Neural progenitor cell (in vitro differentiated cells): ENCODE data around the gene UBXN2A. TPM values are rescaled to one million over a fixed set of nuclear protein-coding genes. Genes with fewer than 3 reads are reported as not detected.
A peak's percentile ranks its signal among the peaks of the same experiment; 100 is the strongest.

ENCODE experiments used
- DNase-seq: peaks from one replicate; pipeline ENCODE4 v3.0.0-alpha.2; 2016; ENCODE audit warnings: low spot score
- H2AFZ ChIP-seq: fragments of 200-600 bp; sonication (generic); replicated peaks from 2 replicates; pipeline ENCODE4 v1.6.1; 2016; ENCODE audit warnings: antibody characterized with exemption
- H3F3A ChIP-seq: fragments of 200-600 bp; sonication (generic); 2 replicates; pipeline ENCODE4 v1.6.1; 2016; ENCODE audit warnings: antibody characterized with exemption, low read depth
- H3K27ac ChIP-seq: fragments of 200-600 bp; sonication (generic); 2 replicates; pipeline ENCODE4 v1.5.1; 2016; ENCODE audit warnings: mild to moderate bottlenecking
- H3K27me3 ChIP-seq: fragments of 200-600 bp; sonication (generic); 2 replicates; pipeline ENCODE4 v1.6.1; 2016; ENCODE audit warnings: mild to moderate bottlenecking, moderate library complexity
- H3K36me3 ChIP-seq: fragments of 200-600 bp; sonication (generic); 2 replicates; pipeline ENCODE4 v1.5.1; 2016
- H3K4me1 ChIP-seq: fragments of 200-600 bp; sonication (generic); 2 replicates; pipeline ENCODE4 v1.6.1; 2016; ENCODE audit warnings: mixed run types
- H3K4me2 ChIP-seq: fragments of 200-600 bp; sonication (generic); 2 replicates; pipeline ENCODE4 v1.6.1; 2016
- H3K4me3 ChIP-seq: fragments of 200-600 bp; sonication (generic); 2 replicates; pipeline ENCODE4 v1.5.1; 2016
- H3K79me2 ChIP-seq: fragments of 200-600 bp; sonication (generic); 2 replicates; pipeline ENCODE4 v1.6.1; 2016; ENCODE audit warnings: low read depth
- H3K9ac ChIP-seq: fragments of 200-600 bp; sonication (generic); 2 replicates; pipeline ENCODE4 v1.6.1; 2016
- H3K9me3 ChIP-seq: fragments of 200-600 bp; sonication (generic); 2 replicates; pipeline ENCODE4 v1.5.1; 2016; ENCODE audit warnings: low read depth
- H4K20me1 ChIP-seq: fragments of 200-600 bp; sonication (generic); 2 replicates; pipeline ENCODE4 v1.6.1; 2016; ENCODE audit warnings: low read depth
- H3K27ac Mint-ChIP-seq: 3 replicates; pipeline ENCODE4 v1.8.0; 2021; ENCODE audit warnings: mixed read lengths
- H3K27me3 Mint-ChIP-seq: 2 replicates; pipeline ENCODE4 v1.8.0; 2022; ENCODE audit warnings: low read depth, mild to moderate bottlenecking, inconsistent platforms, moderate library complexity, mixed read lengths; ENCODE audit not compliant: insufficient read depth
- H3K36me3 Mint-ChIP-seq: 3 replicates; pipeline ENCODE4 v1.8.0; 2021; ENCODE audit warnings: mixed read lengths
- H3K4me1 Mint-ChIP-seq: 3 replicates; pipeline ENCODE4 v1.8.0; 2021; ENCODE audit warnings: mixed read lengths
- H3K4me3 Mint-ChIP-seq: 3 replicates; pipeline ENCODE4 v1.8.0; 2021; ENCODE audit warnings: mild to moderate bottlenecking, moderate library complexity, mixed read lengths
- H3K9me3 Mint-ChIP-seq: 3 replicates; pipeline ENCODE4 v1.8.0; 2020; ENCODE audit warnings: mixed read lengths
- EZH2 ChIP-seq: fragments of 200-600 bp; sonication (generic); IDR thresholded peaks from 2 replicates; pipeline ENCODE4 v1.6.1; 2017; ENCODE audit warnings: antibody characterized with exemption, mild to moderate bottlenecking, moderate library complexity
- EZH2phosphoT487 ChIP-seq: fragments of 200-600 bp; sonication (generic); IDR thresholded peaks from 2 replicates; pipeline ENCODE4 v1.6.1; 2017; ENCODE audit warnings: antibody characterized with exemption
- total RNA-seq: library from RNA; depleted of rRNA; stranded (reverse); fragments of >200 nt; gene quantifications from 2 replicates; pipeline ENCODE4 v1.2.3, GENCODE V29; 2015; ENCODE audit warnings: low replicate concordance
- TF ChIP-seq, protein P1 (sequence below): fragments of 200-600 bp; sonication (generic); IDR thresholded peaks from 2 replicates; pipeline ENCODE4 v1.5.1; 2017; ENCODE audit warnings: antibody characterized with exemption, mild to moderate bottlenecking

Gene UBXN2A
- total RNA-seq, 1 donor from 2014 or later = 24.1 TPM

DNA sequence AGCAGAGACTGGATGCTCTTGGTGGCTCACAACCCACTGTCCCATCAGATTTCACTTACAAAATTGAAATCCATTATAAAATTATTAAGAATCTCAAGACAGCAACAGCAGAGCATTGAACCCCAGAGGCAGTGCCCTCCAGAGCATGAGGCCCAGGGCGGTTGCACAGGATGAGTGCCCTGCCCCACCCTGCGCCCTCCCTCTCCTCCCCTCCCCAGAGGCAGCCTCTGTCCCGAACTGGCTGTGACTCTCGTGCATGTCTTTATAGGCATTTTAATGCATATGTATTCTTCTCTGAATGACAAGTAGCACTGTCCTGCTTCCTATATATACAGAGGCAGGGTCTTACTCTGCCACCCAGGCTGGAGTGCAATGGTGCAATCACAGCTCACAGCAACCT lies 80.0 kb downstream of the UBXN2A start:
- Histone ChIP-seq H3K27ac (no peak overlapping the region), H3K9me3 (no peaks in the 10 kb centered on the region), H3K36me3 (no peaks in the 10 kb centered on the region), H3K4me1 (no peaks in the 10 kb centered on the region), H3K79me2 (no peaks in the 10 kb centered on the region), H3K27me3 (no peaks in the 10 kb centered on the region), H3K4me2 (no peak overlapping the region), H3K4me3 (no peak overlapping the region), H3F3A (no peaks in the 10 kb centered on the region), H4K20me1 (no peaks in the 10 kb centered on the region), H3K9ac (no peak overlapping the region), H2AFZ (no peak overlapping the region)
- peaks cover 7% of the 10 kb centered on the region for H3K4me1 Mint-ChIP-seq
- TF ChIP-seq EZH2phosphoT487 = no peak
- TF ChIP-seq EZH2 = no peak
- TF ChIP-seq, protein P1, sequence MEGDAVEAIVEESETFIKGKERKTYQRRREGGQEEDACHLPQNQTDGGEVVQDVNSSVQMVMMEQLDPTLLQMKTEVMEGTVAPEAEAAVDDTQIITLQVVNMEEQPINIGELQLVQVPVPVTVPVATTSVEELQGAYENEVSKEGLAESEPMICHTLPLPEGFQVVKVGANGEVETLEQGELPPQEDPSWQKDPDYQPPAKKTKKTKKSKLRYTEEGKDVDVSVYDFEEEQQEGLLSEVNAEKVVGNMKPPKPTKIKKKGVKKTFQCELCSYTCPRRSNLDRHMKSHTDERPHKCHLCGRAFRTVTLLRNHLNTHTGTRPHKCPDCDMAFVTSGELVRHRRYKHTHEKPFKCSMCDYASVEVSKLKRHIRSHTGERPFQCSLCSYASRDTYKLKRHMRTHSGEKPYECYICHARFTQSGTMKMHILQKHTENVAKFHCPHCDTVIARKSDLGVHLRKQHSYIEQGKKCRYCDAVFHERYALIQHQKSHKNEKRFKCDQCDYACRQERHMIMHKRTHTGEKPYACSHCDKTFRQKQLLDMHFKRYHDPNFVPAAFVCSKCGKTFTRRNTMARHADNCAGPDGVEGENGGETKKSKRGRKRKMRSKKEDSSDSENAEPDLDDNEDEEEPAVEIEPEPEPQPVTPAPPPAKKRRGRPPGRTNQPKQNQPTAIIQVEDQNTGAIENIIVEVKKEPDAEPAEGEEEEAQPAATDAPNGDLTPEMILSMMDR = no peak
- H3K27ac Mint-ChIP-seq = no peak overlapping the region
- no peaks in the 10 kb centered on the region for H3K9me3 Mint-ChIP-seq
- H3K36me3 Mint-ChIP-seq = peaks cover 15% of the 10 kb centered on the region
- DNase-seq = no peak
- H3K27me3 Mint-ChIP-seq = peaks cover 4% of the 10 kb centered on the region
- no peak overlapping the region for H3K4me3 Mint-ChIP-seq

DNA sequence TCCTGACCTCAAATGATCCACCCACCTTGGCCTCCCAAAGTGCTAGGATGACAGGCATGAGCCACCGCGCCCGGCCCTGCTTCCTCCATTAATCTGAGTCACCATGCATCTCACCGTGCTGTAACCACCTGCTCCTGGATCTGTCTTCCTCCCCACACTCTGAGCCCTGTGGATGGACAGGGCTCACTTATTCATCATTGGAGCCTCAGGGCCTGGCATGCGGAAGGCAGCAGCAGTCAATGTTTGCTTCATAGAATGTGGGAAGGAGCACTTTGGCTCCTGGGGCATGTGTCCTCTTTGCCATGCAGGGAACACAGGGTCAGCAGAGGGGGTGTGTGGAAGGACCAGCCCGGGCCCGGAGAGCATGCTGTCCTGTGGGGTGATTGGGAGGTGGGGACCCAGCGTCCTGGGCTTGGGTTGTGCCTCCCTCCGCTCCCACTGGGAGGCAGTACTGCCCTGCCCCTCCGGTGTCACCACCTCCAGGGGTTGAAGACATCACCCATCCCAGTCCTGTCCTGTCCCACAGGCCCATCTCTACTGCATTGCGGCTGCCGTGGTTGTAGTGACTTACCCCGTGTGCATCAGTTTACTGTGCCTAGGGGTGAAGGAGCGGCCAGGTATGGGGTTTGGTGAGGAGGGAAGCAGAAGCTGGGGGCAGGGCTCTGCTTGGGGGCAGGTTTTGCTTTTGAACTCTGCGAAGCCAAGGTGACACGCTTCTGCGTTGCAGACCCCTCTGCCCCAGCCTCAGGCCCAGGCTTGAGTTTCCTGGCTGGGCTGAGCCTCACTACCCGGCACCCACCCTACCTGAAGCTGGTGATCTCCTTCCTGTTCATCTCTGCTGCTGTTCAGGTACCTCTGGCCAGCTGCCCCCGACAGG lies 81.1 kb downstream of the UBXN2A start:
- no peak overlapping the region for H2AFZ ChIP-seq
- H3K4me3 Mint-ChIP-seq = no peak overlapping the region
- H3K4me1 Mint-ChIP-seq = peaks cover 14% of the 10 kb centered on the region
- no peak overlapping the region for H3K9ac ChIP-seq
- peaks cover 5% of the 10 kb centered on the region for H3K4me1 ChIP-seq
- no peak overlapping the region for H3K4me2 ChIP-seq
- peaks cover 19% of the 10 kb centered on the region for H3K36me3 Mint-ChIP-seq
- DNase-seq = peak; percentile 57
- no peaks in the 10 kb centered on the region for H3K27me3 ChIP-seq
- H3K27ac Mint-ChIP-seq = peak overlapping the region; percentile 93
- H3K9me3 Mint-ChIP-seq = no peaks in the 10 kb centered on the region
- H3K79me2 ChIP-seq = no peaks in the 10 kb centered on the region
- no peaks in the 10 kb centered on the region for H4K20me1 ChIP-seq
- H3K27ac ChIP-seq = no peak overlapping the region
- no peaks in the 10 kb centered on the region for H3K9me3 ChIP-seq
- H3F3A ChIP-seq = no peaks in the 10 kb centered on the region
- TF ChIP-seq, protein P1 = peak; percentile 48
- no peak for TF ChIP-seq EZH2
- no peak for TF ChIP-seq EZH2phosphoT487
- H3K36me3 ChIP-seq = no peaks in the 10 kb centered on the region
- H3K4me3 ChIP-seq = no peak overlapping the region
- H3K27me3 Mint-ChIP-seq = peaks cover 4% of the 10 kb centered on the region

DNA sequence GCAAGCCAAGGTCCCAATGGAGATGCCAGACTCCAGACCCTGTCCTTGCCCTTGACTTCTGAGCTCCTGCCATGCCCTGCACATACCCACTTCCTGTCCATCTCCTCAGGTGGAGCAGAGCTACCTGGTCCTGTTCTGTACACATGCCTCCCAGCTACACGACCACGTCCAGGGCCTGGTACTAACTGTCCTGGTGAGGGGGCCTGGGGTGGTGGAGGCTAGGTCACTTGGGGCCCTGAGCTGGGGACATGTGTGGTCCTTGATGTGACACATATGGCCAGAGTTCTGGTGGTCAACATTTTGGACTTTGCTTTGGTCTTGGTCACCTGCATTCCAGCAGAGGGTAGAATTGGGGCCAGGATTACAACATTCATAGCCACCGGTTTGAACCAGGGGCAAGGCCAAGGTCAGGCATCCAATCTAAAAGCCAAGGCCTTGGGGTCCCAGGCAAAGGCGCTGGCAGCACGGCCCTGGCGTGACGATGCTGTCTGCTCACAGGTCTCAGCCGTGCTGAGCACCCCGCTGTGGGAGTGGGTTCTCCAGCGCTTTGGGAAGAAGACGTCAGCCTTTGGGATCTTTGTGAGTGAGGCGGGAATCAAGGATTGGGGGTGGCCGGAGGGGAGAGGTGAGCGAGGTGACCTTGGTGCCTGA lies 82.2 kb downstream of the UBXN2A start:
- Histone ChIP-seq H2AFZ (no peak overlapping the region), H4K20me1 (no peaks in the 10 kb centered on the region), H3K4me1 (peaks cover 13% of the 10 kb centered on the region), H3K9me3 (no peaks in the 10 kb centered on the region), H3K4me3 (no peak overlapping the region), H3K27me3 (no peaks in the 10 kb centered on the region), H3K4me2 (no peak overlapping the region), H3K79me2 (no peaks in the 10 kb centered on the region), H3K9ac (no peak overlapping the region), H3K27ac (no peak overlapping the region), H3K36me3 (no peaks in the 10 kb centered on the region), H3F3A (no peaks in the 10 kb centered on the region)
- no peak overlapping the region for H3K4me3 Mint-ChIP-seq
- no peak for DNase-seq
- peaks cover 22% of the 10 kb centered on the region for H3K36me3 Mint-ChIP-seq
- TF ChIP-seq, protein P1 = no peak
- TF ChIP-seq EZH2 (no peak), EZH2phosphoT487 (no peak)
- no peaks in the 10 kb centered on the region for H3K9me3 Mint-ChIP-seq
- H3K4me1 Mint-ChIP-seq = peaks cover 20% of the 10 kb centered on the region
- peak overlapping the region; percentile 65 for H3K27ac Mint-ChIP-seq
- peaks cover 4% of the 10 kb centered on the region for H3K27me3 Mint-ChIP-seq
